HCT116 (cell line): ENCODE measurements around the gene BHMT. TPM values are rescaled to one million over a fixed set of nuclear protein-coding genes. Genes with fewer than 3 reads are reported as not detected.

Experiments
- ATAC-seq: fragments of 200-7000 bp; cut with Tn5 transposase; 2 replicates; pipeline ENCODE4 v1.9.1; 2020; ENCODE audit warnings: mild to moderate bottlenecking, moderate library complexity
- BruUV-seq: library from RNA; stranded (reverse); fragments of 400-500 nt; replicated peaks from 2 replicates; lab custom pipeline; 2021; lab: Mats Ljungman, UMichigan
- CTCF ChIA-PET: fragments of 300-600 bp; sonication (Branson Sonifier 250); formaldehyde crosslinking; loops from one replicate; lab custom pipeline; 2021; ENCODE audit warnings: antibody characterized with exemption; lab: Charles Lee
- POLR2A ChIA-PET: fragments of 300-600, 350-600 bp; sonication (Branson Sonifier 250); formaldehyde crosslinking; loops from one replicate; lab custom pipeline; 2021; ENCODE audit warnings: antibody characterized with exemption; lab: Charles Lee
- RAD21 ChIA-PET, 2 experiments: fragments of 300-600 bp; sonication (Branson Sonifier 250); formaldehyde crosslinking; loops; one replicate each; lab custom pipeline; 2023; ENCODE audit warnings: low total read pairs in 2 of 2; ENCODE audit not compliant: uncharacterized antibody in 2 of 2, unreplicated experiment in 2 of 2, low non-redundant PET in 1 of 2; lab: Charles Lee
- DNase-seq: peaks from one replicate; pipeline ENCODE4 v3.0.0-alpha.2; 2010; ENCODE audit warnings: low read depth, low spot score
- H2AFZ ChIP-seq: fragments of 200-600 bp; shearing (Covaris generic), sonication (generic); 2 replicates; pipeline ENCODE4 v1.6.1; 2017; ENCODE audit warnings: low read depth, mixed run types, mixed read lengths, antibody characterized with exemption, low read length; ENCODE audit not compliant: poor library complexity, severe bottlenecking
- H3K27ac ChIP-seq: 2 replicates; pipeline ENCODE4 v1.5.1; 2012; ENCODE audit warnings: low read depth, low read length
- H3K27me3 ChIP-seq: fragments of 200-600 bp; sonication (generic); 2 replicates; pipeline ENCODE4 v1.6.1; 2016; ENCODE audit warnings: mixed run types, low read length, mixed read lengths; ENCODE audit not compliant: insufficient read depth
- H3K36me3 ChIP-seq, 2 experiments: fragments of 200-500 bp in 1 of 2; fragments of 200-600 bp in 1 of 2; sonication (Bioruptor generic) in 1 of 2; sonication (generic) in 1 of 2; 2 replicates each; pipeline versions ENCODE4 v1.5.1 to v1.6.1; 2014 to 2016; ENCODE audit warnings: low read length in 2 of 2, inconsistent platforms in 1 of 2, mixed read lengths in 1 of 2, mixed run types in 1 of 2; ENCODE audit not compliant: insufficient read depth in 2 of 2, control insufficient read depth in 1 of 2
- H3K4me1 ChIP-seq, 2 experiments: fragments of 200-600 bp in 1 of 2; sonication (generic) in 1 of 2; 2 replicates each; pipeline versions ENCODE4 v1.5.1 to v1.6.1; 2012 to 2017; ENCODE audit warnings: low read length in 2 of 2, inconsistent platforms in 1 of 2, mild to moderate bottlenecking in 1 of 2, mixed read lengths in 1 of 2, mixed run types in 1 of 2, moderate library complexity in 1 of 2; ENCODE audit not compliant: insufficient read depth in 2 of 2, control insufficient read depth in 1 of 2
- H3K4me2 ChIP-seq: fragments of 200-600 bp; sonication (generic); 2 replicates; pipeline ENCODE4 v1.6.1; 2017; ENCODE audit warnings: mixed run types, low read length, mixed read lengths
- H3K4me3 ChIP-seq, 2 experiments: fragments of 200-600 bp in 1 of 2; sonication (generic) in 1 of 2; replicated peaks in 1 of 2; 2 replicates each; pipeline ENCODE4 v1.5.1; 2011 to 2016; ENCODE audit warnings: low read length in 2 of 2, control low read depth in 1 of 2, low read depth in 1 of 2, mild to moderate bottlenecking in 1 of 2, mixed read lengths in 1 of 2, mixed run types in 1 of 2
- H3K79me2 ChIP-seq: fragments of 200-600 bp; sonication (generic); 2 replicates; pipeline ENCODE4 v1.6.1; 2017; ENCODE audit warnings: mild to moderate bottlenecking, mixed run types, low read length, moderate library complexity, mixed read lengths; ENCODE audit not compliant: insufficient read depth
- H3K9ac ChIP-seq: fragments of 200-600 bp; sonication (generic); 2 replicates; pipeline ENCODE4 v1.6.1; 2016; ENCODE audit warnings: low read length, mixed read lengths
- H3K9me2 ChIP-seq: fragments of 200-600 bp; sonication (generic), shearing (Covaris generic); 2 replicates; pipeline ENCODE4 v1.6.1; 2017; ENCODE audit warnings: mixed run types, mild to moderate bottlenecking, moderate library complexity; ENCODE audit not compliant: insufficient read depth
- H3K9me3 ChIP-seq, 2 experiments: fragments of 200-500 bp in 1 of 2; fragments of 200-600 bp in 1 of 2; sonication (Bioruptor generic) in 1 of 2; sonication (generic) in 1 of 2; 2 replicates each; pipeline ENCODE4 v1.6.1; 2014 to 2017; ENCODE audit warnings: low read length in 2 of 2, mixed read lengths in 2 of 2, inconsistent platforms in 1 of 2, low read depth in 1 of 2, mild to moderate bottlenecking in 1 of 2, mixed run types in 1 of 2, moderate library complexity in 1 of 2; ENCODE audit not compliant: control insufficient read depth in 1 of 2, insufficient read depth in 1 of 2
- H4K20me1 ChIP-seq: fragments of 200-600 bp; sonication (generic), shearing (Covaris generic); 2 replicates; pipeline ENCODE4 v1.6.1; 2017; ENCODE audit warnings: mixed run types, mild to moderate bottlenecking, moderate library complexity; ENCODE audit not compliant: insufficient read depth
- CEBPB ChIP-seq: IDR thresholded peaks from 2 replicates; pipeline ENCODE4 v1.6.1; 2012; ENCODE audit warnings: low read depth
- EGR1 ChIP-seq: IDR thresholded peaks from 2 replicates; pipeline ENCODE4 v1.6.1; 2012; ENCODE audit warnings: low read depth
- EZH2 ChIP-seq: fragments of 200-600 bp; sonication (generic); IDR thresholded peaks from 2 replicates; pipeline ENCODE4 v1.6.1; 2017; ENCODE audit warnings: antibody characterized with exemption, mixed run types
- JUND ChIP-seq: IDR thresholded peaks from 2 replicates; pipeline ENCODE4 v1.6.1; 2012
- POLR2A ChIP-seq: IDR thresholded peaks from 2 replicates; pipeline ENCODE4 v1.7.0; 2011; ENCODE audit warnings: borderline replicate concordance; ENCODE audit not compliant: insufficient read depth, insufficient read length; ENCODE audit errors: extremely low read depth
- POLR2AphosphoS5 ChIP-seq: IDR thresholded peaks from 2 replicates; pipeline ENCODE4 v1.6.1; 2011; ENCODE audit warnings: mild to moderate bottlenecking, low read depth, low read length, moderate library complexity
- RAD21 ChIP-seq: IDR thresholded peaks from 2 replicates; pipeline ENCODE4 v1.6.1; 2012; ENCODE audit warnings: low read depth, mild to moderate bottlenecking
- SRF ChIP-seq: IDR thresholded peaks from 2 replicates; pipeline ENCODE4 v1.6.1; 2012; ENCODE audit warnings: low read depth
- YY1 ChIP-seq: IDR thresholded peaks from 2 replicates; pipeline ENCODE4 v1.6.1; 2011; ENCODE audit warnings: low read length, low read depth, moderate library complexity, mild to moderate bottlenecking; ENCODE audit not compliant: insufficient replicate concordance; ENCODE audit errors: extremely low read depth
- ZFX ChIP-seq: fragments of 450-650 bp; IDR thresholded peaks from 2 replicates; pipeline ENCODE4 v1.6.1; 2017
- intact Hi-C: fragments of 100-400 bp; cut with micrococcal nuclease; formaldehyde crosslinking; loops from 2 replicates; pipeline ENCODE4 v1.10.0; 2022
- total RNA-seq: library from RNA; stranded (reverse); gene quantifications from one replicate; pipeline ENCODE4 v1.2.1, GENCODE V29; 2021; ENCODE audit not compliant: unreplicated experiment
- TF ChIP-seq, protein P1 (sequence below), 3 experiments: fragments of 200-600 bp in 1 of 3; sonication (generic) in 1 of 3; IDR thresholded peaks in 2 of 3; conservative IDR thresholded peaks in 1 of 3; 2 replicates each; pipeline ENCODE4 v1.5.1; 2012 to 2017; ENCODE audit warnings: low read depth in 2 of 3, low read length in 2 of 3, antibody characterized with exemption in 1 of 3, borderline replicate concordance in 1 of 3, control low read depth in 1 of 3, mild to moderate bottlenecking in 1 of 3, mixed read lengths in 1 of 3, mixed run types in 1 of 3, moderate library complexity in 1 of 3; ENCODE audit not compliant: insufficient read depth in 1 of 3
- TF ChIP-seq, protein P2 (sequence below): IDR thresholded peaks from 2 replicates; pipeline ENCODE4 v1.6.1; 2012

Gene BHMT
- total RNA-seq, 1 experiment from 2014 or later = 0.44 TPM

DNA sequence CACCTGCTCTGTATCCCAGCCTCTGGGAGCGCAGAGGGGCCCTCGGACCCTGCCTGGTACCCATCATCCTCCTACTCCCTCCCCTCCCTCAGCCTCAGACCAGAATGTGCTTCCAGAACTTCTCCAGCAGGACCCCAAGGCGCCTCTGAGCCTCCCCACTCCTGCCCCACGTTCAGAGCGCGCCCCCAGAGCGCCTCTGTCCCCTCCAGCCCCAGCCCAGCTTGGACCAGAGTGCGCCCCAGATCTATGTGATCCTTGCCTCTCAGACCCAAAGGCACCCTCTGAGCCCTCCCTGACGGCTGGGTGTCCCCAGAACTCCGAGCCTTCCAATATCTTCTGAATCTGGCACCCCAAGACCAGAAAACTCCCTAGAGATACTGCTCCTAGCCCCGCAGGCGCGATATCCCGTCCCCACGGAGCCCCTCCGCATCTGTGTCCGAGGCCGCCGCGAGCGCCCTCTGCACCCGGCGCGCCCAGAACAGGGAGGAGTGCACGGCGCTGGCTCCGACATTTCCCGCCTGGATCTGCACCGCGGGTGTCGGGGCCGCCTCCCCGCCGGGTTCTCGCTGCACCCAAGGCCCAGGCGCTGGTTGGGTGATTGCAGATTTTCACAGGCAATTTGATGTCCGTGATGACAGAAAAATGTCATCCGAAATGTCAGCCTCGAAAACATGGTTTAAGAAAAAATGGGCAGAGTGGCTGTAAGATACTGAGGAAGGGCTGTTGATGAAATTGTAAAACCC lies 522 bp downstream of the BHMT start:
- POLR2A ChIA-PET = no interaction called here
- no peaks in the 10 kb centered on the region for H3K79me2 ChIP-seq
- intact Hi-C loops = loop anchor here (10.0 kb wide), 1 partner anchor 217 kb away; no protein-coding TSS in a partner anchor
- no peak overlapping the region for H3K9ac ChIP-seq
- RAD21 ChIA-PET = no interaction called here
- no peaks in the 10 kb centered on the region for H4K20me1 ChIP-seq
- H3K4me2 ChIP-seq = no peak overlapping the region
- no peaks in the 10 kb centered on the region for H3K36me3 ChIP-seq
- DNase-seq (no peak), ATAC-seq (no peak)
- no peaks in the 10 kb centered on the region for H3K27me3 ChIP-seq
- H3K9me3 ChIP-seq = no peaks in the 10 kb centered on the region
- no TSS peak for BruUV-seq
- H3K4me1 ChIP-seq = no peaks in the 10 kb centered on the region
- CTCF ChIA-PET = no interaction called here
- no peak overlapping the region for H3K4me3 ChIP-seq
- H2AFZ ChIP-seq = no peak overlapping the region
- no peaks in the 10 kb centered on the region for H3K9me2 ChIP-seq
- no peak overlapping the region for H3K27ac ChIP-seq
- no peak for TF ChIP-seq CEBPB
- TF ChIP-seq JUND = no peak

DNA sequence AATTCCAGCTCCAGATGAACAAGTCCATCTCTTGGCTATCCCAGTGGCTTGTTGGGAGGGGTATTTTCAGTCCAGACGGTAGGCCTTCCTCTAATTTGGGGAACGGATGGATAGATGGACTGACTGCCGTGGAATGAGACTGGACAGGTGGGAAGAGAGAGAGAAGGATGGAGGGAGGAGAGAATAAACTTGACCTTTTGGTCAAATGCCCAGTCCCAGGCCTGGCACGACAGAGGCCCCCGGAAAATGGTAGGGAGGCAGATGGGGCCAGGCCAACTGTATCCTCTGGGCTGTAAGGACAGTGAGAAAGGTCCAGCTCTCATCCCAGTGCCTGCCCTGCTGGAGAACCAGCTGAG lies 1.1 kb downstream of the BHMT start:
- no peaks in the 10 kb centered on the region for H3K9me3 ChIP-seq
- no peaks in the 10 kb centered on the region for H3K79me2 ChIP-seq
- DNase-seq (no peak), ATAC-seq (no peak)
- no peak overlapping the region for H3K4me3 ChIP-seq
- no peak overlapping the region for H2AFZ ChIP-seq
- TF ChIP-seq POLR2AphosphoS5 (no peak), RAD21 (no peak), JUND (no peak), EGR1 (no peak), SRF (no peak), EZH2 (no peak), ZFX (no peak), POLR2A (no peak), YY1 (no peak)
- TF ChIP-seq, protein P1, sequence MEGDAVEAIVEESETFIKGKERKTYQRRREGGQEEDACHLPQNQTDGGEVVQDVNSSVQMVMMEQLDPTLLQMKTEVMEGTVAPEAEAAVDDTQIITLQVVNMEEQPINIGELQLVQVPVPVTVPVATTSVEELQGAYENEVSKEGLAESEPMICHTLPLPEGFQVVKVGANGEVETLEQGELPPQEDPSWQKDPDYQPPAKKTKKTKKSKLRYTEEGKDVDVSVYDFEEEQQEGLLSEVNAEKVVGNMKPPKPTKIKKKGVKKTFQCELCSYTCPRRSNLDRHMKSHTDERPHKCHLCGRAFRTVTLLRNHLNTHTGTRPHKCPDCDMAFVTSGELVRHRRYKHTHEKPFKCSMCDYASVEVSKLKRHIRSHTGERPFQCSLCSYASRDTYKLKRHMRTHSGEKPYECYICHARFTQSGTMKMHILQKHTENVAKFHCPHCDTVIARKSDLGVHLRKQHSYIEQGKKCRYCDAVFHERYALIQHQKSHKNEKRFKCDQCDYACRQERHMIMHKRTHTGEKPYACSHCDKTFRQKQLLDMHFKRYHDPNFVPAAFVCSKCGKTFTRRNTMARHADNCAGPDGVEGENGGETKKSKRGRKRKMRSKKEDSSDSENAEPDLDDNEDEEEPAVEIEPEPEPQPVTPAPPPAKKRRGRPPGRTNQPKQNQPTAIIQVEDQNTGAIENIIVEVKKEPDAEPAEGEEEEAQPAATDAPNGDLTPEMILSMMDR (IDR thresholded peaks at IDR 0.05 in 2 of 3, conservative IDR thresholded peaks at IDR 0.05 in 1 of 3; ENCODE audit: borderline replicate concordance in 1 of 3, insufficient read depth in 1 of 3, low read depth in 2 of 3, low read length in 2 of 3) = no peak
- TF ChIP-seq, protein P2, sequence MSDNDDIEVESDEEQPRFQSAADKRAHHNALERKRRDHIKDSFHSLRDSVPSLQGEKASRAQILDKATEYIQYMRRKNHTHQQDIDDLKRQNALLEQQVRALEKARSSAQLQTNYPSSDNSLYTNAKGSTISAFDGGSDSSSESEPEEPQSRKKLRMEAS = no peak
- H4K20me1 ChIP-seq = no peaks in the 10 kb centered on the region
- CTCF ChIA-PET = no interaction called here
- intact Hi-C loops = loop anchor here (10.0 kb wide), 1 partner anchor 218 kb away; no protein-coding TSS in a partner anchor
- POLR2A ChIA-PET = no interaction called here
- no peaks in the 10 kb centered on the region for H3K36me3 ChIP-seq
- no TSS peak for BruUV-seq
- H3K9ac ChIP-seq = no peak overlapping the region
- H3K27me3 ChIP-seq = no peaks in the 10 kb centered on the region
- H3K4me2 ChIP-seq = no peak overlapping the region
- no peak overlapping the region for H3K27ac ChIP-seq
- RAD21 ChIA-PET = no interaction called here
- no peaks in the 10 kb centered on the region for H3K9me2 ChIP-seq
- H3K4me1 ChIP-seq = no peaks in the 10 kb centered on the region
